HG03196 (cell line): ENCODE measurements around the gene TAGLN2.

Experiments
- ATAC-seq: cut with Tn5 transposase; IDR thresholded peaks from one replicate; pipeline ENCODE4 v1.9.1; 2021; ENCODE audit not compliant: unreplicated experiment

The TAGLN2 gene

DNA sequence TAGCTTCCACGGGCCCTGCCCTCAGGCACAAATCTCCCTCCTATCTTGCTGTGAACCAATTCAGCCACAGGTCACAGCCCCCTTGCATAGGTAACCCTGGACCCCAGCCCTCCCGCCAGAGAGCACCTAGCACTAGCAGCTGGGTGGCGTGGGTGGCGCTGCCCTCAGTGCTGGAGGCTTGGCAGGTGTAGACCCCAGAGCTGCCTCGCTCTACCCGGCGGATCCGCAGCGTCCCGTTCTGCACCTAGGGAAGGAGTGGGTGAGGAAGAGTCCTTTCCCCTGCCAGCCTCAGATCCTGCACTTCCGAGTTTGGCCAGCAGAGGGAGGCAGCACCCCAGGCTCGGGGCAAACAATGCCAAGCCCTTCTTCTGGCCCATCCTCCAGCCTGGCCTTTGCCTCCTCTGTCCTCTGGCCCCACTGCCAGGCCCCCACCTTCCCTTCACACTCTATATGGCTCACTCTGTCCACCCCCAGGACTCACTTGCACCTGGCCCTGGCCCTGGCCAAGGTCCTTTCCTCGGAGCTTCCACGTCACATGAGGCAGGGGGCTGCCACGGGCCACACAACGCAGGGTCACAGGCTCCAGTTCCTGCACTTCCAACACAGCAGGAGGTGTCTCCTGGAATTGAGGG, 11.1 kb upstream of the TAGLN2 start:
- peak; percentile 38 for ATAC-seq

- ATAC-seq: no peak
Observed at GRCh38 chr1:159935719-159936272, 10.5 kb upstream of the TAGLN2 start.

DNA sequence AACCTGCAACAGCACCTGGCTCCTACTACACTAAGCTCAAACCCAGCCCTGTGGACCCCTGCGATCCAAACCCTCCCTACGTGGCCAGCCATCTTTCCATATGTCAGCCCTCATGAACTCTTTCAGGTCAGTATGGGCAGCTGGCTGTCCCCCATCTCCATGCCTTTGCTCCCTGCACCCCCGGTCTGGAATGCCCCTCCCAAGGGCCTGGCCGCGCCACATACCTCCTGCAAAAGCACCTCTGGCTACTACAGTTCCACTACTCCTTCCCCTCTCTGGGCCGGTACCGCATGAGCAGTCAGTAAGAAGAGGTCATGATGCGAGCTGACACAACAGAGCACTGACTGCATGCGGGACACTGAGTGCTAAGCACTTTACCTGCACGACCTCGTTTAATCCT, 10.0 kb upstream of the TAGLN2 start:
- no peak for ATAC-seq

DNA sequence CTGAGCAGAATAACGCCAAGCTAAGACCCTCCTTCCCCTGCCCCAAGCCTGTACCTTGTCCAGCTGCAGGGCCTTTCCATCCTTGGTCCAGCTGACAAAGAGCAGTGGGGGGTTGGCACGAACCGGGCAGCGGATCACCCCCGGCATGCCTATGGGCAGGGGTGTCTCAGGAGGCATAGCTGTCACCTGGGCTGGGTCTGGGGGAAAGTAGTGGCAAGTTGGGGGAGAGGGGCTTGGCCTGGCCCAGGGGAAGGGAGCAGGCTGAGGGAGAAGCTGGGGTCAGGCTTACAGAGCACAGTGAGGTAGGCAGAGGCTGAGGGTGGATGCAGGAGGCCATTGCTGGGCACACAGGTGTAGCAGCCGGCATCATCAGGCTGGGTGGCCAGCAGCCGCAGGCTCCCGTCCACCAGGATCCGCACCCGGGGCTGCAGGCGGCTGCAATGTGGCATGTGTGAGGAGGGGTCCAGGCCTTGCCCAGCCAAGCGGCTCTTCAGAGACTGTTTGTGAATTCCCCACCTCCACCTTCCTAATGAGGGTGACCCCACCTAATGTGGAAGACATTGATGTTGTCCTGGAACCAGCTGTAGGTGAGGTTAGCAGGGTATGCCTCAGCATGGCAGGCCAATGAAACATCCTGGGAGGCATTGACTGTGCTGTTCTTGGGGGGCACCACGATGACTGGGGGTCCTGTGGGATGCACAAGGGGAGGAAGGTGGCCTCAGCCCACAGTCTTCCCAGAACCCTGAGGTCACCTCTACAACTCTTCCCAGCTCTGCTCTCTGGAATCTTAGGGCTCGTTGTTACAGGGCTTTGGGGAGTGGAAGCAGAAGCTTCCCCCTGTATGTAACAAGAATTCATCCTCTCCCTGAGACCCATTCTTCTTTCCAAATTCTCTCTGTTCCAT, 9.1 kb upstream of the TAGLN2 start:
- no peak for ATAC-seq

GRCh38 chr1:159933347-159933746, 8.0 kb upstream of the TAGLN2 start:
- ATAC-seq: no peak

- no peak for ATAC-seq
Observed at GRCh38 chr1:159932296-159933285, 7.3 kb upstream of the TAGLN2 start.

GRCh38 chr1:159931795-159932173, 6.5 kb upstream of the TAGLN2 start:
- ATAC-seq: no peak

- ATAC-seq: no peak
Observed at GRCh38 chr1:159931101-159931794, 5.9 kb upstream of the TAGLN2 start.

DNA sequence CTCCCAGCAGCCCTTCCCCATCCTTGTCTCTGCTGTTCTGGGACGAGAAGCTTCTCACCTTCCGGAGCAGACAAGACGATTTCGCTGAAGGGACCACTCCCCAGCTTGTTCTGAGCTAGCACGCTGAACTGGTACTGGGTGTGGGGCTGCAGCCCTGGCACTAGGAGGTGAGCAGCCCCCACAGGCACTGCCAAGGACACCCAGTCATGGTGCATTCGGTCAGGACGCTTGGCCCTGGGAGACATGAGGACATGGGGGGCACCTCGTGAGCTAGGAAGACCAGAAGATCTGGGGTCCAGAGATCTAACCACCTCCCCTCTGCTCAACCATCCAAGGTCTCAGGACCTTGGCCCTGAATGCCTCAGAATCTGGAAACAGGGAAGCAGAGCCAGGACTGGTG, 5.3 kb upstream of the TAGLN2 start:
- no peak for ATAC-seq

DNA sequence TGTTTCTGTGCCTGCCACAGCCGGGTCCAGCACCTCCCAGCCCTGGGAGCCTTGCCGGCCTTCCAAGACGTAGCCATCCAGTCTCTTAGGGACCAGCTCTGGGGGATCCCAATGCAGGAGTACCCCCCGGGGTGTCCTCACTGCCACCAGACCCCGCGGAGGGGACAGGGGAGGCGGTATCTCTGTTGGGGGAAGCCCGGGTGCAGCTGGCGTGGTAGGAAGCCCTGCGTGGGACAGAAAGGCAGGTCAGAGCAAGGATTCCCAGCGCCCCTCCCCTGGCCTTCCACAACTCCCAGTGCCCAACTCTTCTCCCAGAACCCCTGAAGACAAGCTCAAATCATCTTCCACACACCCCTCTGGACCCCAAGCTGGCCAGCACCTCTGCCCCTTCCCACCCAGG, 4.9 kb upstream of the TAGLN2 start:
- no peak for ATAC-seq

- ATAC-seq: no peak
Observed at GRCh38 chr1:159929155-159930051, 4.1 kb upstream of the TAGLN2 start.

DNA sequence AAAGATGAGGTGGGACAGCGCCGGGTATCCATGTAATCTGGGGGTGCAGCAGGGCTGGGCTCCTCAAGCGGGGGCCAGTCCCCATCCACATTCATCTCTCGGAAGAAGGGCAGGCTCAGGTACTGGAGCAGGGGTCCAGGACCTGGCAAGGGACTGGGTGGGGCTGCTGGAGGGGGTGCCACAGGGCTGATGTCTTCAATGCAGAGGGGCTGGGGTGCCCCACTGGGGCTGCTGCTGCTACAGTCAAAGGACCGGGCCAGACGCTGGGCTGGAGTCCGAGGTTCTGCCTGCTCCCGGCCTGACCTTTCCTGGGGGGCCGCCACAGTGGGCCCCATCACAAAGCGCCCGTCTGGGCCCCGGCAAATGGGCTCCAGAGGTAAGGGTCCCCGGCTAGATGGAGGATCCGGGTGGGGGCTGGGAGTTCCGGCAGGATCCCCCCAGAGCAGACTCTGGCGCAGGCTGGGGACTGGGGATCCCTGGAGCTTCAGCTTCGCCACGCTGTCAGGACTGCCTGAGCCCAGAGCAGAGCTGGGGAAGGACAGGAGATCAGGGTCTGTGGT, 3.3 kb upstream of the TAGLN2 start:
- ATAC-seq: no peak

DNA sequence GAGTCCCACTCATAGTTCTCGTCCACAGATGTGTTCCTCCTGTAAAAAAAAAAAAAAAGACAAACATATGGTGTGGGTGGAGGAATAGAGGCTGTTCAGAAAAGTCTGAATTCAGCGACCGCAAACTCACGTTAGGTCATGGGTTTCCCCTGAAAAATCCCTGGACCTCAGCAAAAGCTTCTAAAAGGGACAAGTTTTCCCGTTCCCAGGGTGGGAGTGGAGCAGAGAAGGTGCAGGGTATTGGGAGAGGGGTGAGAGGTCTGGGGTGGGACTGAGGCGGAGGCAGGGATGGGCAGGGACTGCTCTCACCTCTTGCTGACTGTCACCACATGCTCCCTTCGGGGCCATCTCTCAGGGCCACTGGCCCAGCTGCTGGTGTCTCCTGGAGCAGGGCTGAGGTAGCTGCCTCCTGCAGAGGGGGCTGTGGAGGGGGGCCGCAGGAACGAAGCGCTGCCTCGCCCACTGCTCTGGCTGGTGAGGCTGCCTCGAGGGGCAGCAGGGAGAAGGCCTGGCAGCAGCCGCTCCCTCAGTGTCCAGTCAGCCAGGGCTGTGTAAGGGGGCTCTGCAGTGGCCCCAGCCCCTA, 2.6 kb upstream of the TAGLN2 start:
- ATAC-seq: no peak

GRCh38 chr1:159927211-159927848, 2.0 kb upstream of the TAGLN2 start:
- no peak for ATAC-seq

GRCh38 chr1:159925719-159926078, 392 bp upstream of the TAGLN2 start:
- ATAC-seq: peak; percentile 5

GRCh38 chr1:159924025-159924790, 1.1 kb downstream of the TAGLN2 start:
- no peak for ATAC-seq

- peak; percentile 33 for ATAC-seq
Observed at GRCh38 chr1:159923203-159924024, 1.9 kb downstream of the TAGLN2 start.
